ENCODE measurements around the gene DNM3.

DNA sequence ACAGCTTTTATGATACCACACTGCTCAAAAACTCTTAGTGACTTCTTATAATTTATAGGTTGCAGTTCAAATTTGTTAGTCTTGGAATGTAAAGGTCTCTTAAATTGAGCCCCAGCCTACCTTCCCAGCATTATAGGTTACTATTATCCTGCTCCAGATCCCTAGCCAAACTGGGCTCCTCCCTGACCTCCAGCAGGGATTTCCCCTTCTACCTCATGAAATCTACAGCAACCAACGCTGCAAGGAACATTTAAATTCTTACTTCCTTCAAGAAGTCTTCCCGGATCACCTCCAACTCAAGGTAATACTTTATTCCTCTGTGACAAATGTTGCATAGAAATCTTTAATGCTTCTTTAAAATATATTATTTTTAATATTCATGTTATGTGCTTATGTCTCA is 324.1 kb downstream of the DNM3 start:
- no peak for TF ChIP-seq POLR2AphosphoS5 (IDR thresholded peaks at IDR 0.05; ENCODE audit: borderline replicate concordance, low read depth, low read length)
- no peak for TF ChIP-seq EZH2 (IDR thresholded peaks at IDR 0.05)
- TF ChIP-seq FOXP2 (optimal IDR thresholded peaks at IDR 0.05; ENCODE audit: control extremely low read depth, extremely low read length, insufficient read depth), result no peak

Measured in SK-N-MC (cell line).